ENCODE measurements around the gene TAPT1. TPM values are rescaled to one million over a fixed set of nuclear protein-coding genes. Genes with fewer than 3 reads are reported as not detected.

The TAPT1 gene
- total RNA-seq, 1 experiment from 2014 or later, result 10.5 TPM

DNA sequence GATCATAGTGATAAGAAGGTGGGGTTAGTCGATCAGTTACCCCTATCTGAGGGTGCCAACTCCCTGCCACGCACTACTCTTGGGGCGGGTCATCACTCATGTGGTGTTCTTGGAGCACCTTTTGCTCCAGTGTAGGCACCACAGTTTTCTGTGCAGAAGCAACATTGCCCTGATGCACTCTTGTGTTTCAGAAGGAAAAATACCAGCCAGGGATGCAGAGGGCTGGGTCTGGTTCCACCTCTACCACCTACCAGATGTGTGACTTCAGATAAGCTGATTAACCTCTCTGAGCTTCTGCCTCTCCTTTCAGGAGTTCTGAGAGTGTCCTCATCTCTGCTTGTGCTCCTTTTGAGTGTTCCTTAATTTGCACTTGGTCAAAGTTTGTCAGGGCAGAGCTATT, 112.5 kb downstream of the TAPT1 start:
- no peak for DNase-seq (ENCODE audit: extremely low read depth, low read depth)

- no peak for DNase-seq (ENCODE audit: extremely low read depth, low read depth)
Observed at GRCh38 chr4:16111533-16111932, 114.7 kb downstream of the TAPT1 start.

DNA sequence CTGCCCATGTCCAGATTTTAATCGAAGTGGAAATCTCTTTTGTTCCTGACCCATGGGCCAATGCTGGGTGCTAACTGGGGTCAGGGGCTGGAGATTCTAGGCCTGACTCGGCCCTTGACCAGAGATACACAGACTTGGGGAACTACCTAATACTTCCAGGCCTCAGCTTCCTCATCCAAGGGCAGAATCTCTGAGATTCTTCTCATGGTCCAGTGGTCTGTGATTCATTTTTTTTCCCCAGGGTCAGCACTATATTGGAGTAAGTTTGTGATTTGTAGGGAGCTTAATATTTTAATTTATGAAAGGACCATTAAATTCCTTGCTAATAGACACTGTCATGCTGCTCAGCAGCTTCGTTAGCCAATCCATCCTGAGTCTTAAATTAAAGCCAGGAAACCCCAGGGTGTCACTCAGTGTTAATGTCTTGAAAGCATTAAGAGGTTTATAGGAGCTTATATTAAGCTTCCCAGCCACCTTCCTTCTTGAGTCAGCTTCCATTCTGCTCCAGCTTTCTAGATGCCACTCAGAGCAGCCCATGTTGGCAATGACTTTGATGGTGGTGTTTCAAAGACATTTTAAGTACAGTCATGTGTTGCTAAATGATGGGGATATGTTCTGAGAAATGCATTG, 115.5 kb downstream of the TAPT1 start:
- no peak for DNase-seq (ENCODE audit: extremely low read depth, low read depth)

Small RNAs within 50 kb of the gene (small RNA-seq; reads per million reads assigned to genes)
- 0 reads per million in 2 experiments for gene RPS21P4

Other genes with a start within 250 kb of the TAPT1 start
- 0.27 TPM in 1 of 2 replicates, not detected in the other for gene PROM1, start 142.4 kb downstream of the TAPT1 start, total RNA-seq (2014; rRNA removed; shearing (Covaris generic))

All from NCI-H460 (cell line).